ENCODE data around the gene SMYD2. TPM values are rescaled to one million over a fixed set of nuclear protein-coding genes. Genes with fewer than 3 reads are reported as not detected.

Gene SMYD2
- total and polyA plus RNA-seq, 2 experiments from 2014 or later: 34.9 to 52.1 TPM

DNA sequence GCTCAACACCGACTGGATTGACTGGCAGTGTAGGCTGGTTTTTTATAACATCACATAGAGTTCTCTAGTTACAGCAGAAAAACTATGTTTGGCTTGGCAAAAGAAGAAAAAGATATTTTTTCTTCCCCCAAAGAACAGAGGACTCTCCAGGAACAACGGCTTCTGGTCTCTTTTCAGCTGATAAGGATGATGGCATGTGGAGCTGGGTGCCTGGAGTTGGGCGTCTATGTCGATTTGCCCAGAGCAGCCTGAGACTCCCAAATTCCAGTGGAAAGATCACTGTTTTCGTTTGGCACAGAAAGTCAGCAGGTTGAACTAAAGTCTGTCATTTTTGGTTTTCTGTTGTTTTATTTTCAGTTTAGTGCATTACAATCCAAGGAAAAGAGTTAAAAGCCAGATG lies 91.1 kb downstream of the SMYD2 start:
- in situ Hi-C loops (cut with MboI): no loop called here
- WGBS, 2 experiments (ENCODE audit: low coverage in 1 of 2, low lambda C conversion rate in 2 of 2, missing lambda C conversion rate in 2 of 2): 68 to 71% methylated on average over 5 of the region's 5 CpGs
- Histone ChIP-seq H2AFZ (no peak overlapping the region), H3K36me3 (ENCODE audit: low read depth) (peaks cover 64% of the 10 kb centered on the region), H3K4me1 (ENCODE audit: insufficient read depth) (no peaks in the 10 kb centered on the region), H3K4me3 (no peak overlapping the region), H3K9me3 (ENCODE audit: low read depth) (no peaks in the 10 kb centered on the region), H3F3A (ENCODE audit: insufficient read depth) (peaks cover 29% of the 10 kb centered on the region), H3K4me2 (ENCODE audit: unreplicated experiment) (no peak overlapping the region), H3K27ac (no peak overlapping the region), H3K79me2 (ENCODE audit: insufficient read depth) (peaks cover 39% of the 10 kb centered on the region), H3K9ac (no peak overlapping the region), H3K9me2 (ENCODE audit: insufficient read depth) (no peaks in the 10 kb centered on the region), H4K20me1 (ENCODE audit: insufficient read depth) (no peaks in the 10 kb centered on the region), H3K27me3 (replicated peaks; ENCODE audit: insufficient read depth) (no peaks in the 10 kb centered on the region)
- no peak for DNase-seq
- TF ChIP-seq EZH2phosphoT487 (IDR thresholded peaks at IDR 0.05; ENCODE audit: insufficient read depth, low read depth): no peak
- TF ChIP-seq EZH2 (IDR thresholded peaks at IDR 0.05; ENCODE audit: insufficient read depth, poor library complexity, severe bottlenecking): no peak

DNA sequence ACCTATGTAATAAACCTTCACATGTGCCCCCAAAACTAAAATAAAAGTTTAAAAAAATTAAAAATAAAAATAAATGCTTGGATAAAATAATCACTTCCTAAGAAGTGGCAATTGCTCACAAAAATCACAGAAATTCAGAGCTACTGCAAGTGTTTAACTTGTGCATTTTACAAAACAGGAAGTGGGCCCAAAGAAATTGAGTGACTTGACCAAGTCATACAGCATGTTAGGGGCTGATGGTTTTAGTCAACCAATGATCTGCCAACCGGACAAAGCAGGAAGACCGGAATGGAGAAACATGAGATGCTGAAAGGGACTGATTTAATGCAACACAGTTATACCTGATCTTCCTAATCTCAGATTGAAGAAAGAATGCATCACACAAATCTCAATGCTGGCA lies 96.5 kb downstream of the SMYD2 start:
- no peak for DNase-seq
- H3K36me3 ChIP-seq (ENCODE audit: low read depth): peaks cover 83% of the 10 kb centered on the region
- H3K27me3 ChIP-seq (replicated peaks; ENCODE audit: insufficient read depth): no peaks in the 10 kb centered on the region
- peaks cover 22% of the 10 kb centered on the region for H3F3A ChIP-seq (ENCODE audit: insufficient read depth)
- no peak overlapping the region for H2AFZ ChIP-seq
- H3K4me3 ChIP-seq: no peak overlapping the region
- no peaks in the 10 kb centered on the region for H3K9me2 ChIP-seq (ENCODE audit: insufficient read depth)
- H3K4me1 ChIP-seq (ENCODE audit: insufficient read depth): peaks cover 14% of the 10 kb centered on the region
- in situ Hi-C loops (cut with MboI): no loop called here
- H3K9ac ChIP-seq: no peak overlapping the region
- H3K27ac ChIP-seq: peak overlapping the region; percentile 14; the same call in 1 of the 2 replicates
- no peak for TF ChIP-seq EZH2phosphoT487 (IDR thresholded peaks at IDR 0.05; ENCODE audit: insufficient read depth, low read depth)
- TF ChIP-seq EZH2 (IDR thresholded peaks at IDR 0.05; ENCODE audit: insufficient read depth, poor library complexity, severe bottlenecking): no peak
- H3K9me3 ChIP-seq (ENCODE audit: low read depth): no peaks in the 10 kb centered on the region
- no peak overlapping the region for H3K4me2 ChIP-seq (ENCODE audit: unreplicated experiment)
- H3K79me2 ChIP-seq (ENCODE audit: insufficient read depth): peaks cover 79% of the 10 kb centered on the region
- no peaks in the 10 kb centered on the region; the same call in 1 of the 2 replicates for H4K20me1 ChIP-seq (ENCODE audit: insufficient read depth)
- 97 to 100% methylated on average over 2 of the region's 2 CpGs for WGBS, 2 experiments (ENCODE audit: low coverage in 1 of 2, low lambda C conversion rate in 2 of 2, missing lambda C conversion rate in 2 of 2)

DNA sequence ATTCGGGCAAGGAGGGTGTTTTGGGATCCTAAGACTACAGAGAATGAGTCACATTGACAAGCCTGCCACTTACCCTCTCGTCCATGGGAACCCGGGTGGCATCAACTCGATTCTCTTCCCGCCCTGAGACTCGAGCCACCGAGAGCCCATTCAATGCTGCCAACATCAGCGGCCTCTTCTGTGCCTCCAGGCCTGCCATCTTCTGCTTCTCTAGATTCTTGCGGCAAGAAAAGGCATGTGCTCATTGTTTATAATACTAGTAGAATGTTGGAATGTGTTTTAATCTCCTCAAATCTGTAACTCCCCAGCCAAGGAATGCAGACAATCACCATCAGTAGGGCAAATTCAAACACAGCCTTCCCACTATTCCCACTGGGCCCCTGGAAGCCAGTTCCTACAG lies 96.9 kb downstream of the SMYD2 start:
- Histone ChIP-seq H3F3A (ENCODE audit: insufficient read depth) (peaks cover 22% of the 10 kb centered on the region), H3K36me3 (ENCODE audit: low read depth) (peaks cover 83% of the 10 kb centered on the region), H3K79me2 (ENCODE audit: insufficient read depth) (peaks cover 79% of the 10 kb centered on the region), H3K27ac (peak overlapping the region; percentile 14; the same call in 1 of the 2 replicates), H3K4me3 (no peak overlapping the region), H2AFZ (no peak overlapping the region), H3K9me2 (ENCODE audit: insufficient read depth) (no peaks in the 10 kb centered on the region), H4K20me1 (ENCODE audit: insufficient read depth) (no peaks in the 10 kb centered on the region; the same call in 1 of the 2 replicates), H3K9me3 (ENCODE audit: low read depth) (no peaks in the 10 kb centered on the region), H3K4me1 (ENCODE audit: insufficient read depth) (peaks cover 14% of the 10 kb centered on the region), H3K9ac (no peak overlapping the region), H3K27me3 (replicated peaks; ENCODE audit: insufficient read depth) (no peaks in the 10 kb centered on the region), H3K4me2 (ENCODE audit: unreplicated experiment) (no peak overlapping the region)
- TF ChIP-seq EZH2 (IDR thresholded peaks at IDR 0.05; ENCODE audit: insufficient read depth, poor library complexity, severe bottlenecking): no peak
- DNase-seq: peak; percentile 57
- in situ Hi-C loops (cut with MboI): no loop called here
- WGBS, 2 experiments (ENCODE audit: low coverage in 1 of 2, low lambda C conversion rate in 2 of 2, missing lambda C conversion rate in 2 of 2): 86 to 91% methylated on average over 9 of the region's 9 CpGs

DNA sequence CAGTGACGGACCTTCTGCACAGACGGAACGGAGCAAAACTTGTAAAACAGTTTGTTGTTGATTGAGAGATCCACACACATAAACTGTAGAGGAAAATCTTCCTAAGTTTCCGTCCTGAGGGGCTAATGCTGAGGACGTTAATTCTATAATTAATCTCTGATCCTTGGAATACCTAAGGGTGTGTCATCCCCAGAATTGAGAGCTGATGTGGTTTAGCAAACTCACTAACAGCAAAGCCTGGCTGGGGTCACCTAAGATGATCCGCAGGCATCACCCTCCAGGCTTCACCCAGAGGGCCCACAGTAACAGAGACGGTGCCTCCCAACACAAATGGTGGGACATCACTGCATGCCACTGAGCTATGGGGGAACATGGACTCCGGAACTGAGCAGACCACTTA lies 97.5 kb downstream of the SMYD2 start:
- Histone ChIP-seq H4K20me1 (ENCODE audit: insufficient read depth) (no peaks in the 10 kb centered on the region; the same call in 1 of the 2 replicates), H3K9me3 (ENCODE audit: low read depth) (no peaks in the 10 kb centered on the region), H3K79me2 (ENCODE audit: insufficient read depth) (peaks cover 80% of the 10 kb centered on the region), H3K9ac (no peak overlapping the region), H3K9me2 (ENCODE audit: insufficient read depth) (no peaks in the 10 kb centered on the region), H3F3A (ENCODE audit: insufficient read depth) (peaks cover 22% of the 10 kb centered on the region), H3K4me1 (ENCODE audit: insufficient read depth) (peaks cover 14% of the 10 kb centered on the region), H3K4me2 (ENCODE audit: unreplicated experiment) (no peak overlapping the region), H3K36me3 (ENCODE audit: low read depth) (peaks cover 88% of the 10 kb centered on the region), H3K27me3 (replicated peaks; ENCODE audit: insufficient read depth) (no peaks in the 10 kb centered on the region), H3K4me3 (no peak overlapping the region), H3K27ac (no peak overlapping the region), H2AFZ (no peak overlapping the region)
- in situ Hi-C loops (cut with MboI): no loop called here
- 93 to 98% methylated on average over 8 of the region's 8 CpGs for WGBS, 2 experiments (ENCODE audit: low coverage in 1 of 2, low lambda C conversion rate in 2 of 2, missing lambda C conversion rate in 2 of 2)
- DNase-seq: peak; percentile 5
- TF ChIP-seq EZH2phosphoT487 (IDR thresholded peaks at IDR 0.05; ENCODE audit: insufficient read depth, low read depth): no peak
- no peak for TF ChIP-seq EZH2 (IDR thresholded peaks at IDR 0.05; ENCODE audit: insufficient read depth, poor library complexity, severe bottlenecking)

All from GM23248 (cell line).